Measurements from ENCODE around the gene PCDHGC5. TPM values are rescaled to one million over a fixed set of nuclear protein-coding genes. Genes with fewer than 3 reads are reported as not detected.

The PCDHGC5 gene
- 1 to 10 TPM in 1 of 4 donors, under 1 TPM in 2, not detected in 1; 0.16 to 1.5 (median 0.36) TPM for total RNA-seq

GRCh38 chr5:141488591-141489561 is at the start of gene PCDHGC5:
Gene PCDHGC5 (plus strand): TSS chr5:141489081. CDS start chr5:141489241, 160 bp downstream.
- H3K4me3 ChIP-seq: no peak within 1 kb of the TSS
- no peak within 1 kb of the TSS for H3K27ac ChIP-seq
- intact Hi-C loops (cut with DNase I; ENCODE audit: low total_unique reads) (no loop called here), in situ Hi-C loops (cut with MboI; ENCODE audit: low sequenced_read_pairs in 4 of 4) (no loop called here)
- H3K9me3 ChIP-seq: no peaks in the 10 kb centered on the region
- no peaks in the 10 kb centered on the region for H3K36me3 ChIP-seq
- DNase-seq (no peak), ATAC-seq (no peak)
- no peak for TF ChIP-seq POLR2A (IDR thresholded peaks at IDR 0.05)
- no peak for TF ChIP-seq CTCF (IDR thresholded peaks at IDR 0.05 in 4 of 5, conservative IDR thresholded peaks at IDR 0.05 in 1 of 5)
- H3K27me3 ChIP-seq: no peaks in the 10 kb centered on the region
- peaks cover 19 to 36% of the 10 kb centered on the region in 2 donors for H3K4me1 ChIP-seq

GRCh38 chr5:141439411-141440141 is 49.3 kb upstream of the PCDHGC5 start:
- intact Hi-C loops (cut with DNase I; ENCODE audit: low total_unique reads): no loop called here
- no peak overlapping the region for H3K27ac ChIP-seq
- H3K36me3 ChIP-seq: no peaks in the 10 kb centered on the region
- in situ Hi-C loops (cut with MboI; ENCODE audit: low sequenced_read_pairs in 4 of 4): no loop called here
- DNase-seq (no peak), ATAC-seq (no peak)
- no peak overlapping the region for H3K4me3 ChIP-seq
- H3K9me3 ChIP-seq: no peaks in the 10 kb centered on the region
- H3K4me1 ChIP-seq: no peaks in the 10 kb centered on the region
- no peak for TF ChIP-seq POLR2A (IDR thresholded peaks at IDR 0.05)
- no peaks in the 10 kb centered on the region for H3K27me3 ChIP-seq

- no peak for DNase-seq
- H3K4me1 ChIP-seq: no peaks in the 10 kb centered on the region
- intact Hi-C loops (cut with DNase I; ENCODE audit: low total_unique reads): no loop called here
- ATAC-seq: no peak
- no peak overlapping the region for H3K27ac ChIP-seq
- TF ChIP-seq CTCF (IDR thresholded peaks at IDR 0.05 in 4 of 5, conservative IDR thresholded peaks at IDR 0.05 in 1 of 5) (no peak), POLR2A (IDR thresholded peaks at IDR 0.05) (no peak)
- in situ Hi-C loops (cut with MboI; ENCODE audit: low sequenced_read_pairs in 4 of 4): no loop called here
- no peak overlapping the region for H3K4me3 ChIP-seq
- H3K9me3 ChIP-seq: no peaks in the 10 kb centered on the region
- H3K27me3 ChIP-seq: no peaks in the 10 kb centered on the region
- no peaks in the 10 kb centered on the region for H3K36me3 ChIP-seq
Measured at GRCh38 chr5:141440341-141440740, 48.5 kb upstream of the PCDHGC5 start.

- Histone ChIP-seq H3K36me3 (no peaks in the 10 kb centered on the region), H3K4me1 (peaks cover 0 to 4% of the 10 kb centered on the region in 2 donors), H3K4me3 (no peak overlapping the region), H3K27me3 (no peaks in the 10 kb centered on the region), H3K9me3 (no peaks in the 10 kb centered on the region), H3K27ac (no peak overlapping the region)
- TF ChIP-seq CTCF (IDR thresholded peaks at IDR 0.05 in 4 of 5, conservative IDR thresholded peaks at IDR 0.05 in 1 of 5) (no peak), POLR2A (IDR thresholded peaks at IDR 0.05) (no peak)
- in situ Hi-C loops (cut with MboI; ENCODE audit: low sequenced_read_pairs in 4 of 4): no loop called here
- ATAC-seq (no peak), DNase-seq (no peak)
- intact Hi-C loops (cut with DNase I; ENCODE audit: low total_unique reads): no loop called here
Measured at GRCh38 chr5:141441571-141442170, 47.2 kb upstream of the PCDHGC5 start.

GRCh38 chr5:141465351-141465750 is 23.5 kb upstream of the PCDHGC5 start:
- Histone ChIP-seq H3K4me3 (no peak overlapping the region), H3K27ac (no peak overlapping the region), H3K4me1 (no peaks in the 10 kb centered on the region), H3K36me3 (no peaks in the 10 kb centered on the region), H3K27me3 (no peaks in the 10 kb centered on the region), H3K9me3 (no peaks in the 10 kb centered on the region)
- no peak for DNase-seq
- in situ Hi-C loops (cut with MboI; ENCODE audit: low sequenced_read_pairs in 4 of 4): no loop called here
- no peak for ATAC-seq
- intact Hi-C loops (cut with DNase I; ENCODE audit: low total_unique reads): no loop called here
- TF ChIP-seq CTCF (IDR thresholded peaks at IDR 0.05 in 4 of 5, conservative IDR thresholded peaks at IDR 0.05 in 1 of 5) (no peak), POLR2A (IDR thresholded peaks at IDR 0.05) (no peak)

Measured in gastrocnemius medialis (tissue), 4 donors.